CD4-positive, alpha-beta T cell treated with Interleukin-4 for 4 hours (primary cell): ENCODE results near the gene C16orf89.

ENCODE experiments used
- DNase-seq: peaks from one replicate; pipeline ENCODE4 v3.0.0-alpha.2; 2020

Gene C16orf89

DNA sequence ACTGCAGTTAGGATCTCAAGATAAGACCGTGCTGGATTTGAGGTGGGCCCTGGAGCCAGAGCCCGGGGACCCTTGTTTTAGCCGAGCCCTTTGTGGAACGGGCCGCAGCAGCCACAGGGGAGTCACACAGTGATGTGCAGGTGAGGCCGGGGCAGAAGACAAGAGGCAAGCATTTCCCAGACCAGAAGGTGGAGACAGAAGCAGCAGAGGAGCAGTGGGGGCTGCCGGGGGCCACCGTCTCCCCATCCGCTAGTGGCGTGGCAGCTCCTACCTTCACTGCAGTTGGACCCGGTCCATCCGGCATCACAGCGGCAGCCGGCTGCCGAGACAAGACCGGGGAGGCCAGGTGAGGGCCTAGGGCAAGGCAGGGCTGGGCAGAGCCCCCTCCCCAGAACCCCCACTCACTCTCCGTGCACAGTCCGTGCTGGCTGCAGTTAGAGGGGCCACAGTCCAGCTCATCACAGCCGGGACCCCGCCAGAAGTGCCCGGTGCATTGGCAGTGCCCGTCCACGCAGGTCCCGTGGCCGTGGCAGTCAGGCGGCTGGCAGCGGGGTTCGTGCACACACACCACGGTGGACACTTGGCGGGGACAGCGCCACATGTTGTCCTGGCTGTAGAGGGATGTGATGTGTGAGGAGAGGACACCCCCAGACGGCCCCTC lies 38.1 kb downstream of the C16orf89 start:
- DNase-seq: no peak

- DNase-seq: no peak
Measured at GRCh38 chr16:5027086-5027485, 38.7 kb downstream of the C16orf89 start.

DNA sequence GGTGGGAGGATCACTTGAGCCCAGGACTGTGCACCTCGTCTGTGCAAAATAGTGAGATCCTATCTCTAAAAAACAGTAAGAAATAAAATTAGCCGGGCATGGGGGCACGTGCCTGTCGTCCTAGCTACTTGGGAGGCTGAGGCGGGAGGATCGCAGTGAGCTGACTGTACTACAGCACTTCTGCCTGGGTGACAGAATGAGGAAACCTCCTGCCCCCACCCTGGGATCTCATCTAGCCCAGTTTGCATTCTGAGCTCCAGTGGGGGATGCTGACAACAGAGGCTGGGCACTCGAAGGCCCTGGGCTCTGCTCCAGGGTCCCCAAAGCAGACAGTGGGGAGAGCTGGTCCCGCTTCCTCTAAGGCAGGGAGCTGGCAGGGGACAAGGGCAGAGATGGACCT lies 39.1 kb downstream of the C16orf89 start:
- no peak for DNase-seq

DNA sequence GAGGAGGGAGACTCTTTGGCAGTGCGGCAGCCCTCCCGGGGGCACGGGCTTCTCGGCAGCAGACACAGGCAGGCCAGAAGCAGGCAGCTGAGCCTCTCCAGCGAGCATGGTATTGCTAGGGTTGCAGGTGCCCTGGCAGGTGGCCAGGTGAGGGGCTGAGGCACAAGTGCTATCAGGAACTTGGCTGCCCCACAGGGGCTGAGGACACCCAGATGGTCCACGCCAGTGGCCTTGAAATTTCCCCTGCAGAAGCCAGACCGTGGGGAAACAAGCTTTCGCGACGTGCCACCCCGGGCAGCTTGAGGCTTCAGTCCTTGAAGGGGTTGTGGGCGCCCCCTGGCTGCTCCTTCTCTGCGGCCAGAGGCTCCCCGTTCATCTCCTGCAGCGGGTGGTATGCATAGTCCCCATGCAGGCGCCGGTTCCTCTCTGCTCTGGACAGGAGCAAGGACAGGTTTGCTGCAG lies 40.6 kb downstream of the C16orf89 start:
- no peak for DNase-seq

DNA sequence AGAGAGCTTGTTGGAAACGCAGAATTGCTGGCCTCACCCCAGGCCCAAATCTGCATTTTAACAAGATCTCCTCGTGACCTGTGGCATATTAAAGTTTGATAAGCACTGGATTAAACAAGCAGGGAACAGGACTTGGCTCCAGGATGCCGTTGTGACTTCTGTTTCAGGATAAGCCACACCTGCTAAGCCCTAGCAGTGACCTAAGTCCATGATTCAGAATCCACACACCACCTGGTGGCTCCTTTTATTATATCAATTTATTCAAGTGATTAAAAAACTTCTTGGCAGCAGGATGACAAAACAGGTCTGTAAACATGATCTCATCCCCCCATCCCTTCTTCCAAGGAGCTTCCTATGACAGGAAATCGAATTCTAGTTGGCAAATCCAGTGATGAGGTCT lies 41.1 kb downstream of the C16orf89 start:
- DNase-seq: no peak

DNA sequence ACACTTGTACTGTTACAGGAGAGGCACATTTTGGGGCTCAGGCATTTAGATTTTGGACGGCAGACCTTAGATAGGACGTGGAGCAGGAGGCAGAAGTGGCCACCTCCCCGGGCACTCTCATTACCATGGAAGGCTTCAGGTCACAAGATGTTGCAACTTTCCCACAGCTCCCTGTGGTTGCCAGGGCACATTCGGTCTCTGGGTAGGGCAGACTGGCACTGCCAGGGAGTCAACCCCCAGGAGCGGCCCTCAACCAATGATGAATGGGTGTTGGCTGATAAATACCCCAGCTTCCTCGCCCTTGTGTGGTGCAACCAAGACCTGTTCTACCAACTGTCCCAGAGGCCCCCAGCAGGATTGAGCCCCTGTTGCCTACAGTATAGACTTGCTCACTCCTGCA lies 43.2 kb downstream of the C16orf89 start:
- DNase-seq: no peak

- no peak for DNase-seq
Measured at GRCh38 chr16:5020551-5020950, 45.2 kb downstream of the C16orf89 start.

DNA sequence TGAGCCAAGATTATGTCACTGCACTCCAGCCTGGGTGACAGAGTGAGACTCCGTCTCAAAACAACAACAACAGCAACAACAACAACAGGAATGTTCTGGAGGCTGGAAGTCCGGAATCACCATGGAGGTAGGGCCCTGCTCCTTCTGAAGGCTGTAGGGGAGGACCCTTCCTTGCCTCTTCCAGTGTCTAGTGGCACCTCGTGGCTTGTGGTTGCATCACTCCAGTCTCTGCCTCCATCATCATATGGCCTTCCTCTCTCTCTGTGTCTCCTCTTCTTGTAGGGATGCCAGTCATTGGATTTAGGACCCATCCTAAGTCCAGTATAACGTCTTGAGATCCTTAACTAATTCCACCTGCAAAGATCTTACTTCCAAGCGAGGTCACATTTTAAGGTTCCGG lies 46.0 kb downstream of the C16orf89 start:
- DNase-seq: no peak

DNA sequence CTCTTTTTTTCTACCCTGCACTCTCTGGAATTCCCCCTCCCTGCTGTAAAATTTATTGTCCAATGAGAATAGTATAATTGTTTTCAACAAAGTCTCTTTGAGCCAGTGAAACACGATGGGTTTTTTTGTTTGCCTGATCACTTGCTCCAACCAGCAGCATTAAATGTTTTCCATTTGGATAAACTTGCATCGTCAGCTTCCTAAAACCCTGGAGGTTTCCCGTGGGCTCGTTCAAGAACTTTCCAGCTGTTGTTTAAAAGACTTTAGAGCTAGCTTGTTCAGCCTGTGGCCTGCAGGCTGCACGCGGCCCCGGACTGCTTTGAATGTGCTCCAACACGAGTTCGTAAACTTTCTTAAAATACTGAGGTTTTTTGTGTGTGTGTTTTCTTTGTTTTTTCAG lies 47.0 kb downstream of the C16orf89 start:
- DNase-seq: no peak

DNA sequence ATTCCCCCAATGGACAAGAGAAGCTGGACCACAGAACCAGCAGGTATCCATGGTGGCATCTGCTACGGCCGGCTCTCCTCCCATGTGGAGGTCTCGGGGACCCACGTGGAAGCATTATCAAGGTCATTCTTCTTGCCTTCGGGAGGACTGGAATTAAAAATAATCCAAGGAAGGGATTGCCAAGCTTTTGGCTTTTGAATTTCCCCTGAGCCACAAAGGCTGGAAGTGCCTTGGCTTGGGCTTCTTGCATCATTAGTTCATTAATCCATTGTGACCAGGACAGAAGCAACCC lies 48.1 kb downstream of the C16orf89 start:
- no peak for DNase-seq

DNA sequence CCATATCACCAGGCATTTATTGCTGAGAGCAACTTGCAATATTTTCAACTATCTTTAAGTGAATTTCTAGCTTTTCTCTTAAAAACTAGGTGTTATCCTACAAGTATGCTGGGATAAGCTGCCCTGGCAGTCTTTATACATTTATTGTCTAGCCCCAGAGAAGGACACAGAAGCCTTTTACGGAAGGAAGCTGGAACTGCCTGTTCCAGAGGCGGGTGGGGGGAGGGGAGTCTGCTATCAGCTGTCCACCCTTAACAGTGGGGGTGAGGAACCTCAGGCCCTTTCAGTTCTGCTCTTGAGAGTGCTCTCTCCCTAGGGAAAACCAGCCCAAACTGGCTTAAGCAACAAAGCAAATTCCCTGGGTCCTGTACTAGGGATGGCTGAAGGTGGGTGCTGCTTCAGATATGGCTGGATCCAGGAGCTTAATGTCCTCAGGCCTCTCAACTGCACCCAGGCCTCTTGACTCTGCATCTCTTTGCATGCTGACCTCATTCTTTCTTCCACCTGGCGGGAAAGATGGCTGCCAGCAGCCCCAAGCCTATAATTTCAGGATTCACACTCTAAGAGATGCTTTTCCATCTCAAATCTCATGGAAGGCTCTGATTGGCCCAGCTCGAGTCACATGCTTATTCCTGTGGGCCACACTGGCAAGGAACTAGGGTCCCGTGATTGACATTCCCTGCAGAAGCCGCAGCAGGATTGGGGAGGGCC lies 48.6 kb downstream of the C16orf89 start:
- DNase-seq: no peak

DNA sequence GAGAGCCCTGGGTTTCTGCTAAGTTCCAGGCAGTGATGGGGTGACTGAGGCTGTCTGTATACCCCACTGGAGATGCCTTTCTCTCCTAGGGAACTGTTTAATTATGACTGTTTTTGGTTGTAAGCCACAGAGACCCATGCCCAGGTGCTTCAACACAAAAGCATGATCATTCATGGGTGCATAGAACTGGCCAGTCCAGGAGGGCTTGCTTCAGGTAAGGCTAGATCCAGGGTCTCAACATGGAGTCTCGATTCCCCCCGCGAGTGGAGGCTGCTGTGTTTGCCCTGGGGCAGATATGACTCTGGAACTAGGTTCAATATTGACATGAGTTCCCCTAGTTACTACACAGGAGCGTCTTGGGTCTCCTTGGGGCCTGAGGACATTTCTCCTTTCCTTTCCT lies 49.9 kb downstream of the C16orf89 start:
- DNase-seq: no peak

DNA sequence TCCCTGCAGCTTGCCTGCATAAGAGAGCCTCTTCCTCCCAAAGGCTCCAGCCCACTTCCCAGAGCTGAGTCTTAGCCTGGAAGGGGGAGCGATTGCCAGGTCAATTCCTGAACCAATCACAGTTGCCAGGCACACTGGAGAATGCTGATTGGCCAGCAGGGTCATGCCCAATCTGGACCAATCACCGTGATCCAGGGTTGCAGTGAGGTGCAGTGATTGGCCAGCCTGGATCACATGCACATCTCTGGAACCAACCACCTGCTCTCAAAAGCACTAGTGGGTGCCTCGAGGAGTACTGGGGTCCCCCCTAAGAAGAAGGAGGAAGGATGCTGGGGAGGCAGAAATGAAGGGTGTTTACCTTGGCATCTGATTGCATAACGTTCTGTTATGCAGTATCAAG lies 50.4 kb downstream of the C16orf89 start:
- DNase-seq: no peak

DNA sequence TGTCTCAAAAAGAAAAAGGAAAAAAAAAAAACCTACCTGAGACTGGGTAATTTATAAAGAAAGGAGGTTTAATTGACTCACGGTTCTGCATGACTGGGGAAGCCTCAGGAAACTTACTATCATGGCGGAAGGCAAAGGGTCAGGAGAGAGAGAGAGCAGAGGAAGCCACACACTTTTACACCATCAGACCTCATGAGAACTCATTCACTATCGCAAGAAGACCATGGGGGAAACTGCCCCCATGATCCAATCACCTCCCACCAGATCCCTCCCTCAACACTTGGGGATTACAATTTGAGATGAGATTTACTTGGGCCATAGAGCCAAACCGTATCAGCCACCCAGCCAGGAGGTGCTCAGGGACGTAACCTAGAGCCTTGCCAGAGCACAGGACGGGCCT lies 52.9 kb downstream of the C16orf89 start:
- no peak for DNase-seq

GRCh38 chr16:5011637-5012036 lies 54.1 kb downstream of the C16orf89 start:
- DNase-seq: no peak

DNA sequence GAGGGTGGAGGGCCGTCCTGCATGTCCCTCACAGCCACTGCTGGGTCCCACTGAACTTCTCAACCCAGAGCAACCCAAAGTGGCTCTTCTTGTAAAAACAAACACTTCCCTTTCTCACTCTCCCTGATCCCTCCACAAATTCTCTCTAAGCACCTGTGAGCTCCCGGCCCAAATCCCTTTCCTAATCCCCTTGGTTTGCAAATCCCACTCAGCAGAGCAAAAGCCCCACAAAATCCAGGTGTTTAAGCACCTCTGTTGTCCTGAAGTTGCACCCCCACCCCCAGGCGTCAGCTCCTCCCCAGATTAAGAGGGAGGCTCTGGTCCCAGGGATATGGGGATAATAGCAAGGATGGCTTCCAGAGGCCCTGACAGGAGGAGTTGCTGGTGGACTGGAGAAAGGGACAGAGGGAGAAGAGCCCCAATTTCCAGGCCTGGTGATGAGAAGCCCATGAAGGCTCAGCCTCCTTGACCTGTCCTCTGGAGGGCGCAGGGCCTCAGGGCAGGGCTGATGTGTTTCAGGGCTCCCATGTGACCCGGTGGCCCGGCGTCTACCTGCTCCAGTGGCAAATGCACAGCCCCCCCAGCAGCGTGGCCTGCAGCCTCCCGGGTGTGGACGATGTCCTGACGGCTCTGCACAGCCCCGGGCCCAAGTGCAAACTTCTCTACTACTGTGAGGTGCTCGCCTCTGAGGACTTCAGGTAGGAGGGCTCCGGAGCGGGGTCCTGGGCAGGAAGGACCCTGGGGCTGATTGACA lies 55.0 kb downstream of the C16orf89 start:
- no peak for DNase-seq

GRCh38 chr16:5008311-5008731 lies 57.4 kb downstream of the C16orf89 start:
- DNase-seq: no peak

DNA sequence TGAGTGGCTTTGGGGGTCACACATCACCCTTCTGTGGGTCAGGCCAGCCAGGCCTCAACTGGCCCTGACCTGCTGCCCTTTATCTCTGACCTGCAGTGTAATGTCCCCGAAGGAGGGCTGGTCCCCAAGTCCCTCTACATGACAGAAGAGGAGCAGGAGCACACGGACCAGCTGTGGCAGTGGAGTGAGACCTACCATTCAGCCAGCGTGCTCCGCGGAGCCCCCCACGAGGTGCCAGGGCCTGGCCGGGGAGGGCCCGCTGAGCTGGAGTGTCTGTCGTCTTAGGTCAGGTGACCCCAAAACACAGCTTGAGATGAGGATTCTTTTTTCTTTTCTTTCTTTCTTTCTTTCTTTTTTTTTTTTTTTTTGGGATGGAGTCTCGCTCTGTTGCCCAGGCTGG lies 58.5 kb downstream of the C16orf89 start:
- no peak for DNase-seq

GRCh38 chr16:5006348-5007193 lies 59.2 kb downstream of the C16orf89 start:
- DNase-seq: no peak

GRCh38 chr16:5005916-5006315 lies 59.8 kb downstream of the C16orf89 start:
- no peak for DNase-seq

GRCh38 chr16:5004311-5004710 lies 61.4 kb downstream of the C16orf89 start:
- no peak for DNase-seq

DNA sequence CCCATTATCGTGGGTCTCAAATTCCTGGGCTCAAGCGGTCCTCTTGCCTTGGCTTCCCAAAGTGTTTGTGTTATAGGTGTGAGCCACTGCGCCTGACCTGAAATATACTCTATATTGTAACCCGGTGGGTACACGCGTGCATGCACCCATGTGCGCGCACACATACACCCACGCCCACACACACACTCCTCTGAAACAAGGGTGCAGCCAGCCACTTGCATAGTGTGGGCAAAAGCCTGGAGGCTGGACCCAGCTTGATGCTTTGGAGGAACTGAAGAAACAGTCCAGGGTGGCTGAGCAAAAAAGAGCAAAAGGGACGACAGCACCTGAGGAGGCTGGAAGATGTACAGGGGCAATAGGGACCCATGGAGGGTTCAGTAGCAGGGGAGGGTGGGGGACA lies 61.9 kb downstream of the C16orf89 start:
- no peak for DNase-seq

DNA sequence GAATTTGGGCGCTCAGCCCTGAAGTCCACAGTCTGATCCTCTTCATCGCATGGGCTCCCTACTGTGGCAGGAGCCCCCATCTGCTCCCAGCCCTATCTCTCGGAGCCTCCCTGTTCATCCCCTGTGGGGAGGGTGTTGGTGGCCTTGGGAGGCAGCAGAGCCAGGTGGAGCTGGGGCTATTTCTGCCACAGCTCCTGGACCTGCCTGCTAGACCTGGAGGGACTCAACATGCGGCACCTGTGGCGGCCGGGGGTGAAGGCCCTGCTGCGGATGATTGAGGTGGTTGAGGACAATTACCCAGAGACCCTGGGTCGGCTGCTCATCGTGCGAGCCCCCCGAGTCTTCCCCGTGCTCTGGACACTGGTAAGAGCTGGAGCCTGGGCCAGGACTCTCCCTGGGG lies 62.5 kb downstream of the C16orf89 start:
- no peak for DNase-seq
